ENCODE data around the gene ACAT2. TPM values are rescaled to one million over a fixed set of nuclear protein-coding genes. Genes with fewer than 3 reads are reported as not detected.

ACAT2 gene
- total and polyA plus RNA-seq, 7 donors, result 1.8 to 3.0 (median 2.3) TPM

DNA sequence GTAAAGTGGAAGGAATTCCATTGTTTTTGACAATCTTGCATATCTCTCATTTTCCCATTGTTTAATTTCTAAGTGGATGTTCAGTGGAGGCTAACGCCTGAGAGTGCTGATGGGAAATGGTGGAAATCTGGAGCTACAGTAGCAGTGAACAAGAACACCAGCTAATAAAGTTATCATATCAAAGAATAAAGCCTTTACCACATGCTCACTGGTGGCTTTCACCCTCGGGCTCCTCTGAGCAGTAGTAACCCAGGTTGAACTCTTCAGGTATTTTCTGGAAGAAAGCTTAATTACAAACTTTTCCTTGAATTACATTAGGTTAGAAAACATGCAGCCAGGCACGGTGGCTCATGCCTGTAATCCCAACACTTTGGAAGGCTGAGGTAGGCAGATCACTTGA, 10.4 kb upstream of the ACAT2 start:
- WGBS, 3 donors, result 70 to 80% (median 77%) methylated on average over 3 of the region's 3 CpGs
- H3K36me3 ChIP-seq (ENCODE audit: insufficient read depth in 1 of 2, low read depth in 1 of 2), result peaks cover 17 to 98% of the 10 kb centered on the region in 2 donors

GRCh38 chr6:159753081-159753872, 8.6 kb upstream of the ACAT2 start:
- 62 to 82% (median 63%) methylated on average over 6 of the region's 6 CpGs for WGBS, 3 donors
- DNase-seq, result no peak
- H3K4me3 ChIP-seq, result no peak overlapping the region
- H3K9me3 ChIP-seq, result no peaks in the 10 kb centered on the region
- peak overlapping the region; percentile 2 for H3K27ac ChIP-seq
- no peaks in the 10 kb centered on the region for H3K4me1 ChIP-seq
- peaks cover 14 to 98% of the 10 kb centered on the region in 2 donors for H3K36me3 ChIP-seq (ENCODE audit: insufficient read depth in 1 of 2, low read depth in 1 of 2)
- TF ChIP-seq CTCF (IDR thresholded peaks at IDR 0.05), result no peak
- intact Hi-C loops (cut with DNase I), result loop anchor here in 1 of 2 donors (5.0 kb wide), 1 partner anchor 66 kb away; no protein-coding TSS in a partner anchor
- peak in 2 of 4 donors; percentile 39 to 41 for ATAC-seq
- H3K27me3 ChIP-seq (ENCODE audit: insufficient read depth in 3 of 3, low read length in 2 of 3), result no peaks in the 10 kb centered on the region

More for the DNA sequence above, 10.4 kb upstream of the ACAT2 start:
- intact Hi-C loops (cut with DNase I), result loop anchor here in 1 of 2 donors (5.0 kb wide), 1 partner anchor 64 kb away; no protein-coding TSS in a partner anchor
- Histone ChIP-seq H3K4me1 (no peaks in the 10 kb centered on the region), H3K27ac (no peak overlapping the region), H3K4me3 (no peak overlapping the region), H3K27me3 (ENCODE audit: insufficient read depth in 3 of 3, low read length in 2 of 3) (no peaks in the 10 kb centered on the region), H3K9me3 (no peaks in the 10 kb centered on the region)
- ATAC-seq (no peak), DNase-seq (no peak)
- no peak for TF ChIP-seq CTCF (IDR thresholded peaks at IDR 0.05)

DNA sequence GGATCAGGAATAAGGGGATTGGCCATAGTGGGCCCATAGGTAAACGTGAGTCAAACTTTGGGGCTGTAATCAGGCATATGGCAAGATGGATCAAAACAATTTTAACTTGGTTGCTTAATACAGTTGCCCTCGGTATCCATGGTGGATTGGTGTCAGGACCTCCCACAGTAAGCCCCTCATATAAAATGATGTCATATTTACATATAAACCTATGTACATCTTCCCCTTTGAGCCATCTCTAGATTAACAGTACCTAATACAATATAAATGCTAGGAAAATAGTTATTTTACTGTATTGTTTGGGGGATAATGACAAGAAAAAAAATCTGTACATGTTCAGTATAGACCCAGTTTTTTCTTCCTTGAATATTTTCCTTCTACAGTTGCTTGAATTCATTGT, 7.4 kb upstream of the ACAT2 start:
- no peak for DNase-seq
- no peak for TF ChIP-seq CTCF (IDR thresholded peaks at IDR 0.05)
- H3K4me3 ChIP-seq, result no peak overlapping the region
- ATAC-seq, result no peak
- no peaks in the 10 kb centered on the region for H3K9me3 ChIP-seq
- WGBS, 3 donors, result 80 to 86% (median 80%) methylated on average over 2 of the region's 2 CpGs
- intact Hi-C loops (cut with DNase I), result loop anchor here in 1 of 2 donors (5.0 kb wide), 1 partner anchor 67 kb away; no protein-coding TSS in a partner anchor
- no peaks in the 10 kb centered on the region for H3K27me3 ChIP-seq (ENCODE audit: insufficient read depth in 3 of 3, low read length in 2 of 3)
- no peak overlapping the region for H3K27ac ChIP-seq
- no peaks in the 10 kb centered on the region for H3K4me1 ChIP-seq
- peaks cover 14 to 94% of the 10 kb centered on the region in 2 donors for H3K36me3 ChIP-seq (ENCODE audit: insufficient read depth in 1 of 2, low read depth in 1 of 2)

DNA sequence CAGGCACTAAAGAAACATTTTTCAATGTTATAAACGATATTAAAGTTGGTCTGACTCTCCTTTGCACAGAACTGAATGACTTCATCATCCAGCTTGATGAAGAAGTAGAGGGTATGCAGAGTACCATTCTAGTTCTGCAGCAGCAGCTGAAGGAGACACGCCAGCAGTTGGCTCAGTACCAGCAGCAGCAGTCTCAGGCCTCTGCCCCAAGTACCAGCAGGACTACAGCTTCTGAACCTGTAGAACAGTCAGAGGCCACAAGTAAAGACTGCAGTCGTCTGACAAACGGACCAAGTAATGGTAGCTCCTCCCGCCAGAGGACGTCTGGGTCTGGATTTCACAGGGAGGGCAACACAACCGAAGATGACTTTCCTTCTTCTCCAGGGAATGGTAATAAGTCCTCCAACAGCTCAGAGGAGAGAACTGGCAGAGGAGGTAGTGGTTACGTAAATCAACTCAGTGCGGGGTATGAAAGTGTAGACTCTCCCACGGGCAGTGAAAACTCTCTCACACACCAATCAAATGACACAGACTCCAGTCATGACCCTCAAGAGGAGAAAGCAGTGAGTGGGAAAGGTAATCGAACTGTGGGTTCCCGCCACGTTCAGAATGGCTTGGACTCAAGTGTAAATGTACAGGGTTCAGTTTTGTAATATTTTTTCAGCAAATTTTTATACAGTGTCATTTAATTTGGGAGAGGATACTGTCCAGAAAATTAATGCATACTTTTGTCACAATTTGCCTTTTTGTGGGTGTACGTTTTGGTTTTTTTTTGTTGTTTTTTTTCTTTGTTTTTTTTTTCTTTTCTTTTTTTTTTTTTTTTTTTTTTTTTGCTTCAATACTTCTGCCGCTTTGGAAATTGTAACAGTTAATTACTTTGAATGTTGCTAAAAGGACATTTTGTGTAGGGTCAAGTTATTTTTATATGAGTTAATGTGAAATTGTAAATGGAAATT, 6.6 kb upstream of the ACAT2 start:
- peaks cover 3% of the 10 kb centered on the region for H3K4me1 ChIP-seq
- H3K36me3 ChIP-seq (ENCODE audit: insufficient read depth in 1 of 2, low read depth in 1 of 2), result peaks cover 14 to 92% of the 10 kb centered on the region in 2 donors
- TF ChIP-seq CTCF (IDR thresholded peaks at IDR 0.05), result no peak
- no peak overlapping the region for H3K4me3 ChIP-seq
- WGBS, 3 donors, result 54 to 69% (median 55%) methylated on average over 15 of the region's 15 CpGs
- H3K9me3 ChIP-seq, result no peaks in the 10 kb centered on the region
- H3K27me3 ChIP-seq (ENCODE audit: insufficient read depth in 3 of 3, low read length in 2 of 3), result no peaks in the 10 kb centered on the region
- intact Hi-C loops (cut with DNase I), result loop anchor here in 1 of 2 donors (5.0 kb wide), 1 partner anchor 68 kb away; no protein-coding TSS in a partner anchor
- ATAC-seq (peak; percentile 23 to 42 (median 35)), DNase-seq (no peak)
- no peak overlapping the region for H3K27ac ChIP-seq

Data from psoas muscle (tissue), 8 donors.